ENCODE measurements around the gene CD80. TPM values are rescaled to one million over a fixed set of nuclear protein-coding genes. Genes with fewer than 3 reads are reported as not detected.

The CD80 gene
- total RNA-seq, 1 experiment from 2014 or later: not detected

GRCh38 chr3:119492128-119492527, 67.3 kb downstream of the CD80 start:
- intact Hi-C loops (cut with micrococcal nuclease; ENCODE audit: unreplicated experiment): no loop called here

GRCh38 chr3:119490153-119490552, 69.3 kb downstream of the CD80 start:
- Histone ChIP-seq H3K9me3 (no peaks in the 10 kb centered on the region), H3K27me3 (replicated peaks; ENCODE audit: control insufficient read depth, insufficient read depth, low read length) (no peaks in the 10 kb centered on the region), H3K4me1 (no peaks in the 10 kb centered on the region), H3K4me3 (ENCODE audit: low read depth, low read length) (no peak overlapping the region), H3K36me3 (ENCODE audit: control insufficient read depth, insufficient read depth, low read length) (peaks cover 2% of the 10 kb centered on the region; the same call in 1 of the 2 replicates)
- BruUV-seq (replicated peaks): no TSS peak
- Mint-ChIP-seq H3K4me3 (ENCODE audit: unreplicated experiment) (no peak overlapping the region), H3K9me3 (ENCODE audit: unreplicated experiment) (no peaks in the 10 kb centered on the region), H3K27ac (ENCODE audit: unreplicated experiment) (no peak overlapping the region), H3K4me1 (ENCODE audit: low read depth, unreplicated experiment) (no peaks in the 10 kb centered on the region), H3K36me3 (ENCODE audit: insufficient read depth, unreplicated experiment) (no peaks in the 10 kb centered on the region), H3K27me3 (ENCODE audit: insufficient read depth, unreplicated experiment) (no peaks in the 10 kb centered on the region)
- intact Hi-C loops (cut with micrococcal nuclease; ENCODE audit: unreplicated experiment): no loop called here
- ChIA-PET CTCF (no interaction called here), POLR2A (no interaction called here)
- no peak for DNase-seq
- TF ChIP-seq CTCF (IDR thresholded peaks at IDR 0.05; ENCODE audit: insufficient read depth in 1 of 2, low read depth in 1 of 2, low read length in 1 of 2, severe bottlenecking in 1 of 2, unreplicated experiment in 1 of 2): no peak

More at GRCh38 chr3:119492128-119492527, 67.3 kb downstream of the CD80 start:
- Mint-ChIP-seq H3K9me3 (ENCODE audit: unreplicated experiment) (no peaks in the 10 kb centered on the region), H3K36me3 (ENCODE audit: insufficient read depth, unreplicated experiment) (no peaks in the 10 kb centered on the region), H3K4me1 (ENCODE audit: low read depth, unreplicated experiment) (peaks cover under 1% of the 10 kb centered on the region), H3K4me3 (ENCODE audit: unreplicated experiment) (no peak overlapping the region), H3K27ac (ENCODE audit: unreplicated experiment) (no peak overlapping the region), H3K27me3 (ENCODE audit: insufficient read depth, unreplicated experiment) (no peaks in the 10 kb centered on the region)
- ChIA-PET POLR2A (no interaction called here), CTCF (no interaction called here)
- DNase-seq: no peak
- Histone ChIP-seq H3K4me3 (ENCODE audit: low read depth, low read length) (no peak overlapping the region), H3K4me1 (no peaks in the 10 kb centered on the region), H3K36me3 (ENCODE audit: control insufficient read depth, insufficient read depth, low read length) (no peaks in the 10 kb centered on the region), H3K9me3 (no peaks in the 10 kb centered on the region), H3K27me3 (replicated peaks; ENCODE audit: control insufficient read depth, insufficient read depth, low read length) (no peaks in the 10 kb centered on the region)
- no peak for TF ChIP-seq CTCF (IDR thresholded peaks at IDR 0.05; ENCODE audit: insufficient read depth in 1 of 2, low read depth in 1 of 2, low read length in 1 of 2, severe bottlenecking in 1 of 2, unreplicated experiment in 1 of 2)
- BruUV-seq (replicated peaks): no TSS peak

- H3K27me3 Mint-ChIP-seq (ENCODE audit: insufficient read depth, unreplicated experiment): no peaks in the 10 kb centered on the region
- H3K36me3 Mint-ChIP-seq (ENCODE audit: insufficient read depth, unreplicated experiment): no peaks in the 10 kb centered on the region
- BruUV-seq (replicated peaks): no TSS peak
- H3K4me3 ChIP-seq (ENCODE audit: low read depth, low read length): no peak overlapping the region
- no peaks in the 10 kb centered on the region for H3K4me1 Mint-ChIP-seq (ENCODE audit: low read depth, unreplicated experiment)
- TF ChIP-seq CTCF (IDR thresholded peaks at IDR 0.05; ENCODE audit: insufficient read depth in 1 of 2, low read depth in 1 of 2, low read length in 1 of 2, severe bottlenecking in 1 of 2, unreplicated experiment in 1 of 2): no peak
- ChIA-PET POLR2A (no interaction called here), CTCF (no interaction called here)
- H3K27ac Mint-ChIP-seq (ENCODE audit: unreplicated experiment): no peak overlapping the region
- H3K4me3 Mint-ChIP-seq (ENCODE audit: unreplicated experiment): no peak overlapping the region
- no peaks in the 10 kb centered on the region for H3K27me3 ChIP-seq (replicated peaks; ENCODE audit: control insufficient read depth, insufficient read depth, low read length)
- H3K36me3 ChIP-seq (ENCODE audit: control insufficient read depth, insufficient read depth, low read length): peaks cover 2% of the 10 kb centered on the region; the same call in 1 of the 2 replicates
- no peak for DNase-seq
- H3K9me3 ChIP-seq: no peaks in the 10 kb centered on the region
- H3K4me1 ChIP-seq: no peaks in the 10 kb centered on the region
- H3K9me3 Mint-ChIP-seq (ENCODE audit: unreplicated experiment): no peaks in the 10 kb centered on the region
- intact Hi-C loops (cut with micrococcal nuclease; ENCODE audit: unreplicated experiment): no loop called here
Measured at GRCh38 chr3:119485563-119485962, 73.9 kb downstream of the CD80 start.

All from Caco-2 (cell line).